Hepatocyte (in vitro differentiated cells): ENCODE results near the gene ZBTB8OS.

Source experiments
- CTCF ChIP-seq: fragments of 200-600 bp; sonication (generic); IDR thresholded peaks from 2 replicates; pipeline ENCODE4 v1.5.1; 2016; ENCODE audit warnings: antibody characterized with exemption, mild to moderate bottlenecking; ENCODE audit not compliant: poor library complexity
- EZH2 ChIP-seq: fragments of 200-600 bp; sonication (generic); IDR thresholded peaks from 2 replicates; pipeline ENCODE4 v1.6.1; 2016; ENCODE audit warnings: antibody characterized with exemption, mild to moderate bottlenecking, borderline replicate concordance
- EZH2phosphoT487 ChIP-seq: fragments of 200-600 bp; sonication (generic); IDR thresholded peaks from one replicate; pipeline ENCODE4 v1.6.1; 2018; ENCODE audit warnings: antibody characterized with exemption, mild to moderate bottlenecking, low read depth, moderate library complexity; ENCODE audit not compliant: unreplicated experiment, severe bottlenecking

- TF ChIP-seq CTCF = no peak
- TF ChIP-seq EZH2 = no peak
- no peak for TF ChIP-seq EZH2phosphoT487
These were observed 2.1 kb upstream of the ZBTB8OS start for GRCh38 chr1:32652244-32652962.
